ENCODE data around the gene BCL2L12.

- no peak for TF ChIP-seq CTCF (IDR thresholded peaks at IDR 0.05)
- TF ChIP-seq POLR2A (IDR thresholded peaks at IDR 0.05): no peak
- no peak for TF ChIP-seq EP300 (IDR thresholded peaks at IDR 0.05)
Measured at GRCh38 chr19:49713236-49713845, 47.6 kb downstream of the BCL2L12 start.
